Panc1 (cell line): Measurements from ENCODE around the gene OARD1. TPM values are rescaled to one million over a fixed set of nuclear protein-coding genes. Genes with fewer than 3 reads are reported as not detected.

Experiments
- ATAC-seq: fragments of 200-7000 bp; cut with Tn5 transposase; 2 replicates; pipeline ENCODE4 v1.9.1; 2020; ENCODE audit warnings: mild to moderate bottlenecking, moderate library complexity
- BruUV-seq: library from RNA; stranded (reverse); fragments of 400-500 nt; replicated peaks from 2 replicates; lab custom pipeline; 2021; lab: Mats Ljungman, UMichigan
- CTCF ChIA-PET: fragments of 300-600 bp; sonication (Branson Sonifier 250); formaldehyde crosslinking; loops from one replicate; lab custom pipeline; 2022; ENCODE audit warnings: antibody characterized with exemption; lab: Charles Lee
- POLR2A ChIA-PET: fragments of 300-600 bp; sonication (Branson Sonifier 250); formaldehyde crosslinking; loops from one replicate; lab custom pipeline; 2022; ENCODE audit warnings: antibody characterized with exemption; lab: Charles Lee
- DNase-seq: peaks from one replicate; pipeline ENCODE4 v3.0.0-alpha.2; 2010; ENCODE audit warnings: low read depth, low spot score
- H3K27ac ChIP-seq: 2 replicates; pipeline ENCODE4 v1.5.1; 2011; ENCODE audit warnings: mild to moderate bottlenecking, low read length, inconsistent platforms
- H3K27me3 ChIP-seq: fragments of 200-500 bp; sonication (Bioruptor generic); 2 replicates; pipeline ENCODE4 v1.6.0; 2014; ENCODE audit warnings: low read length, inconsistent platforms; ENCODE audit not compliant: control insufficient read depth, insufficient read depth
- H3K36me3 ChIP-seq: fragments of 200-500 bp; sonication (Bioruptor generic); 2 replicates; pipeline ENCODE4 v1.5.1; 2014; ENCODE audit warnings: inconsistent platforms, mild to moderate bottlenecking, low read length, moderate library complexity; ENCODE audit not compliant: control insufficient read depth, insufficient read depth
- H3K4me1 ChIP-seq: 2 replicates; pipeline ENCODE4 v1.5.1; 2011; ENCODE audit warnings: inconsistent platforms, mild to moderate bottlenecking, low read length, moderate library complexity; ENCODE audit not compliant: control insufficient read depth, insufficient read depth
- H3K4me3 ChIP-seq, 2 experiments: 2 replicates each; pipeline ENCODE4 v1.5.1; 2011 to 2012; ENCODE audit warnings: low read depth in 2 of 2, low read length in 2 of 2, mild to moderate bottlenecking in 2 of 2, inconsistent platforms in 1 of 2, moderate library complexity in 1 of 2
- H3K9me3 ChIP-seq: fragments of 200-500 bp; sonication (Bioruptor generic); 2 replicates; pipeline ENCODE4 v1.5.1; 2014; ENCODE audit warnings: low read depth, mild to moderate bottlenecking, inconsistent platforms, low read length, moderate library complexity; ENCODE audit not compliant: control insufficient read depth, insufficient read depth
- POLR2AphosphoS5 ChIP-seq: IDR thresholded peaks from 2 replicates; pipeline ENCODE4 v1.6.1; 2012; ENCODE audit warnings: mild to moderate bottlenecking, low read depth, low read length, moderate library complexity
- SIN3A ChIP-seq: IDR thresholded peaks from 2 replicates; pipeline ENCODE4 v1.6.1; 2012; ENCODE audit warnings: low read depth, mild to moderate bottlenecking, low read length, moderate library complexity, borderline replicate concordance; ENCODE audit not compliant: insufficient read depth
- TCF7L2 ChIP-seq: IDR thresholded peaks from 2 replicates; pipeline ENCODE4 v1.6.1; 2011; ENCODE audit warnings: mild to moderate bottlenecking, low read depth, low read length, inconsistent platforms
- in situ Hi-C: cut with HindIII; loops from 2 replicates; pipeline ENCODE4 v1.10.0; 2016; ENCODE audit warnings: low sequenced_read_pairs, low pct_unique_long_range_greater_than_20kb
- intact Hi-C: fragments of 100-400 bp; cut with micrococcal nuclease; formaldehyde crosslinking; loops from one replicate; pipeline ENCODE4 v1.10.0; 2022; ENCODE audit not compliant: unreplicated experiment
- total RNA-seq: library from RNA; stranded (reverse); gene quantifications from one replicate; pipeline ENCODE4 v1.2.1, GENCODE V29; 2021; ENCODE audit not compliant: unreplicated experiment
- TF ChIP-seq, protein P1 (sequence below): fragments of 450-650 bp; IDR thresholded peaks from 2 replicates; pipeline ENCODE4 v1.5.1; 2017; ENCODE audit warnings: mild to moderate bottlenecking
- TF ChIP-seq, protein P2 (sequence below), 2 experiments: IDR thresholded peaks; 2 replicates each; pipeline ENCODE4 v1.6.1; 2011 to 2012; ENCODE audit warnings: low read depth in 2 of 2, control low read depth in 1 of 2, low read length in 1 of 2, mild to moderate bottlenecking in 1 of 2, moderate library complexity in 1 of 2; ENCODE audit not compliant: insufficient read depth in 1 of 2

OARD1 gene
- total RNA-seq, 1 experiment from 2014 or later = 18.2 TPM

DNA sequence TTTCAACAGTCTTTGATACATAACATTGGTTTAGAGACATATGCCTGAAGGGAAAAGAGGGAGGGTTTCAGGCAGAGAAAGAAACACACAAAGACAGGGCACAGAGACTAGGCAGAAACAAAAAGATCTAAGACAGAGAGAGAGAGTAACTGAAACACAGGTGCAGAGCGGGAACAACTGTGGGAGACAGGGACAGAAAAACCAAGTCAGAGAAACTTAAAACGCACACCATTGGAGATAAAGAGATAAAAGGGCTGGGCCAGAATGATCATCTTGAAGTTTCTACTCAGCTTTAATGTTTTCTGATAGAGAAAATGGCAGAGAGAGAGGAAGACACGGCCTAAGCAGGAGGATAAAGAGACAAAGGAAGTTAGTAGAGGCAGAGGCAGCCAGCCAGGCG lies 44.9 kb downstream of the OARD1 start:
- ChIA-PET CTCF (interaction anchor here (0.7 to 1.1 kb wide), 3 partner anchors 30 to 130 kb away, joined by 3 to 4 read pairs (median 3); no protein-coding TSS in a partner anchor), POLR2A (no interaction called here)
- H3K36me3 ChIP-seq = no peaks in the 10 kb centered on the region
- intact Hi-C loops (loop anchor here (1.0 kb wide), 1 partner anchor 132 kb away; no protein-coding TSS in a partner anchor), in situ Hi-C loops (no loop called here)
- peaks cover 26% of the 10 kb centered on the region for H3K4me1 ChIP-seq
- DNase-seq (no peak), ATAC-seq (no peak)
- peak overlapping the region; percentile 91 for H3K27ac ChIP-seq
- BruUV-seq = no TSS peak
- peak overlapping the region; percentile 14 to 55; a peak in 3 of 4 replicates for H3K4me3 ChIP-seq
- H3K9me3 ChIP-seq = no peaks in the 10 kb centered on the region
- no peaks in the 10 kb centered on the region for H3K27me3 ChIP-seq
- TF ChIP-seq TCF7L2 = no peak; the same call in 1 of the 2 replicates
- TF ChIP-seq, protein P1, sequence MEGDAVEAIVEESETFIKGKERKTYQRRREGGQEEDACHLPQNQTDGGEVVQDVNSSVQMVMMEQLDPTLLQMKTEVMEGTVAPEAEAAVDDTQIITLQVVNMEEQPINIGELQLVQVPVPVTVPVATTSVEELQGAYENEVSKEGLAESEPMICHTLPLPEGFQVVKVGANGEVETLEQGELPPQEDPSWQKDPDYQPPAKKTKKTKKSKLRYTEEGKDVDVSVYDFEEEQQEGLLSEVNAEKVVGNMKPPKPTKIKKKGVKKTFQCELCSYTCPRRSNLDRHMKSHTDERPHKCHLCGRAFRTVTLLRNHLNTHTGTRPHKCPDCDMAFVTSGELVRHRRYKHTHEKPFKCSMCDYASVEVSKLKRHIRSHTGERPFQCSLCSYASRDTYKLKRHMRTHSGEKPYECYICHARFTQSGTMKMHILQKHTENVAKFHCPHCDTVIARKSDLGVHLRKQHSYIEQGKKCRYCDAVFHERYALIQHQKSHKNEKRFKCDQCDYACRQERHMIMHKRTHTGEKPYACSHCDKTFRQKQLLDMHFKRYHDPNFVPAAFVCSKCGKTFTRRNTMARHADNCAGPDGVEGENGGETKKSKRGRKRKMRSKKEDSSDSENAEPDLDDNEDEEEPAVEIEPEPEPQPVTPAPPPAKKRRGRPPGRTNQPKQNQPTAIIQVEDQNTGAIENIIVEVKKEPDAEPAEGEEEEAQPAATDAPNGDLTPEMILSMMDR = no peak
- TF ChIP-seq POLR2AphosphoS5 = no peak
- TF ChIP-seq SIN3A = no peak
- TF ChIP-seq, protein P2, sequence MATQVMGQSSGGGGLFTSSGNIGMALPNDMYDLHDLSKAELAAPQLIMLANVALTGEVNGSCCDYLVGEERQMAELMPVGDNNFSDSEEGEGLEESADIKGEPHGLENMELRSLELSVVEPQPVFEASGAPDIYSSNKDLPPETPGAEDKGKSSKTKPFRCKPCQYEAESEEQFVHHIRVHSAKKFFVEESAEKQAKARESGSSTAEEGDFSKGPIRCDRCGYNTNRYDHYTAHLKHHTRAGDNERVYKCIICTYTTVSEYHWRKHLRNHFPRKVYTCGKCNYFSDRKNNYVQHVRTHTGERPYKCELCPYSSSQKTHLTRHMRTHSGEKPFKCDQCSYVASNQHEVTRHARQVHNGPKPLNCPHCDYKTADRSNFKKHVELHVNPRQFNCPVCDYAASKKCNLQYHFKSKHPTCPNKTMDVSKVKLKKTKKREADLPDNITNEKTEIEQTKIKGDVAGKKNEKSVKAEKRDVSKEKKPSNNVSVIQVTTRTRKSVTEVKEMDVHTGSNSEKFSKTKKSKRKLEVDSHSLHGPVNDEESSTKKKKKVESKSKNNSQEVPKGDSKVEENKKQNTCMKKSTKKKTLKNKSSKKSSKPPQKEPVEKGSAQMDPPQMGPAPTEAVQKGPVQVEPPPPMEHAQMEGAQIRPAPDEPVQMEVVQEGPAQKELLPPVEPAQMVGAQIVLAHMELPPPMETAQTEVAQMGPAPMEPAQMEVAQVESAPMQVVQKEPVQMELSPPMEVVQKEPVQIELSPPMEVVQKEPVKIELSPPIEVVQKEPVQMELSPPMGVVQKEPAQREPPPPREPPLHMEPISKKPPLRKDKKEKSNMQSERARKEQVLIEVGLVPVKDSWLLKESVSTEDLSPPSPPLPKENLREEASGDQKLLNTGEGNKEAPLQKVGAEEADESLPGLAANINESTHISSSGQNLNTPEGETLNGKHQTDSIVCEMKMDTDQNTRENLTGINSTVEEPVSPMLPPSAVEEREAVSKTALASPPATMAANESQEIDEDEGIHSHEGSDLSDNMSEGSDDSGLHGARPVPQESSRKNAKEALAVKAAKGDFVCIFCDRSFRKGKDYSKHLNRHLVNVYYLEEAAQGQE (IDR thresholded peaks at IDR 0.05; ENCODE audit: insufficient read depth in 1 of 2, low read depth in 2 of 2, low read length in 1 of 2) = no peak

DNA sequence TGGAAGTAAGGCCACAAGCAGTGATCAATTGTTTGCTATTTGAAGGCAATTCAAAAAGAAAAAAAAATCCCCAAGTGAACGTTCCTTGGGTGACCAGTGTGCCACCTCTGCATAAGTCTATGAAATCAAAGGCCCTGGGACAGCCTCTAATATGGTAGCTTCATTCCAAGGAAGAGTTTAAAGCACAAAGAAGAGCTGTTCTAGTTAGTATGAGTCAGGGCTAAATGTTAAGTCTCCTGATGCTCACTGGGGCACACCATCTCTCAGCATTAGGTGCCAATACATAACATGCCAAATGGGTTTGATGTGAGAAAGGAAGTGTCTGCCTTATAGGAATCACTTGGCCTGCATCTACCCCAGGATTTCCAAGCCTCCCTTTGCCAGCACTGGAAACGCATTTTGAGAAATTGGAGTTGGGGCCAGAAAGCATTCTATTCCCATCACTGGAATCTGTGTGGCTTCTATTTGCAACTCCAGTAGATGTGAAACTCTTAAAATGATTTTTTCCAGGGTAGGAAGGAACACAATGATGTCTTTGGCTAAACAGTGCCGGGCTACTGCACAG lies 46.1 kb downstream of the OARD1 start:
- Histone ChIP-seq H3K27ac (peak overlapping the region; percentile 91), H3K36me3 (no peaks in the 10 kb centered on the region), H3K4me3 (no peak overlapping the region), H3K4me1 (peaks cover 34% of the 10 kb centered on the region), H3K9me3 (no peaks in the 10 kb centered on the region), H3K27me3 (no peaks in the 10 kb centered on the region)
- BruUV-seq = no TSS peak
- no peak for ATAC-seq
- ChIA-PET POLR2A (no interaction called here), CTCF (interaction anchor here (0.6 kb wide), 1 partner anchor 131 kb away, joined by 3 read pairs; no protein-coding TSS in a partner anchor)
- intact Hi-C loops = no loop called here
- TF ChIP-seq, protein P2 (IDR thresholded peaks at IDR 0.05; ENCODE audit: insufficient read depth in 1 of 2, low read depth in 2 of 2, low read length in 1 of 2) = no peak
- no peak for TF ChIP-seq POLR2AphosphoS5
- no peak for DNase-seq
- in situ Hi-C loops = no loop called here
